HEK293T (cell line): Measurements from ENCODE around the gene SLC9B2.

Experiments
- CTCF ChIA-PET: fragments of 350-600 bp; formaldehyde crosslinking; extraction: SDS; loops from one replicate; lab custom pipeline; 2021; ENCODE audit warnings: antibody characterized with exemption, inconsistent platforms; lab: Yijun Ruan, JAX
- POLR2A ChIA-PET: fragments of 350-600 bp; formaldehyde crosslinking; extraction: SDS; loops from one replicate; lab custom pipeline; 2020; ENCODE audit warnings: antibody characterized with exemption, inconsistent platforms; lab: Yijun Ruan, JAX
- DNase-seq: peaks from one replicate; pipeline ENCODE4 v3.0.0; 2012; ENCODE audit warnings: mixed read lengths; ENCODE audit errors: extremely low spot score
- ARNT ChIP-seq: fragments of 450-650 bp; IDR thresholded peaks from 2 replicates; pipeline ENCODE4 v1.6.1; 2017; ENCODE audit warnings: mild to moderate bottlenecking
- BHLHE40 ChIP-seq: fragments of 450-650 bp; IDR thresholded peaks from 2 replicates; pipeline ENCODE4 v1.6.1; 2016; ENCODE audit warnings: mild to moderate bottlenecking, moderate library complexity, borderline replicate concordance
- CTBP1 ChIP-seq: fragments of 450-650 bp; IDR thresholded peaks from 2 replicates; pipeline ENCODE4 v1.6.1; 2016; ENCODE audit warnings: borderline replicate concordance
- ELF4 ChIP-seq: fragments of 450-650 bp; IDR thresholded peaks from 2 replicates; pipeline ENCODE4 v1.6.1; 2017; ENCODE audit warnings: antibody characterized with exemption
- FOXA1 ChIP-seq: fragments of 450-650 bp; IDR thresholded peaks from 2 replicates; pipeline ENCODE4 v1.6.1; 2016; ENCODE audit warnings: mild to moderate bottlenecking
- FOXK2 ChIP-seq: fragments of 450-650 bp; IDR thresholded peaks from 2 replicates; pipeline ENCODE4 v1.6.1; 2016; ENCODE audit warnings: mild to moderate bottlenecking
- FOXM1 ChIP-seq: fragments of 450-650 bp; IDR thresholded peaks from 2 replicates; pipeline ENCODE4 v1.6.1; 2017; ENCODE audit warnings: mild to moderate bottlenecking, borderline replicate concordance
- HDGF ChIP-seq: fragments of 450-650 bp; IDR thresholded peaks from 2 replicates; pipeline ENCODE4 v1.6.1; 2017; ENCODE audit warnings: antibody characterized with exemption, borderline replicate concordance
- L3MBTL2 ChIP-seq: fragments of 450-650 bp; conservative IDR thresholded peaks from 2 replicates; pipeline ENCODE4 v1.6.1; 2016; ENCODE audit warnings: mild to moderate bottlenecking
- LEF1 ChIP-seq: fragments of 450-650 bp; IDR thresholded peaks from 2 replicates; pipeline ENCODE4 v1.6.1; 2017; ENCODE audit warnings: mild to moderate bottlenecking, borderline replicate concordance
- NFRKB ChIP-seq: fragments of 450-650 bp; IDR thresholded peaks from 2 replicates; pipeline ENCODE4 v1.6.1; 2016; ENCODE audit warnings: mild to moderate bottlenecking, moderate library complexity
- PKNOX1 ChIP-seq: fragments of 450-650 bp; IDR thresholded peaks from 2 replicates; pipeline ENCODE4 v1.6.1; 2016
- SP1 ChIP-seq: fragments of 450-650 bp; IDR thresholded peaks from 2 replicates; pipeline ENCODE4 v1.6.1; 2017
- SUZ12 ChIP-seq: fragments of 450-650 bp; IDR thresholded peaks from 2 replicates; pipeline ENCODE4 v1.6.1; 2016; ENCODE audit warnings: mild to moderate bottlenecking
- TARDBP ChIP-seq: fragments of 450-650 bp; IDR thresholded peaks from 2 replicates; pipeline ENCODE4 v1.6.1; 2016
- ZNF384 ChIP-seq: fragments of 450-650 bp; IDR thresholded peaks from 2 replicates; pipeline ENCODE4 v1.6.1; 2016

SLC9B2 gene

DNA sequence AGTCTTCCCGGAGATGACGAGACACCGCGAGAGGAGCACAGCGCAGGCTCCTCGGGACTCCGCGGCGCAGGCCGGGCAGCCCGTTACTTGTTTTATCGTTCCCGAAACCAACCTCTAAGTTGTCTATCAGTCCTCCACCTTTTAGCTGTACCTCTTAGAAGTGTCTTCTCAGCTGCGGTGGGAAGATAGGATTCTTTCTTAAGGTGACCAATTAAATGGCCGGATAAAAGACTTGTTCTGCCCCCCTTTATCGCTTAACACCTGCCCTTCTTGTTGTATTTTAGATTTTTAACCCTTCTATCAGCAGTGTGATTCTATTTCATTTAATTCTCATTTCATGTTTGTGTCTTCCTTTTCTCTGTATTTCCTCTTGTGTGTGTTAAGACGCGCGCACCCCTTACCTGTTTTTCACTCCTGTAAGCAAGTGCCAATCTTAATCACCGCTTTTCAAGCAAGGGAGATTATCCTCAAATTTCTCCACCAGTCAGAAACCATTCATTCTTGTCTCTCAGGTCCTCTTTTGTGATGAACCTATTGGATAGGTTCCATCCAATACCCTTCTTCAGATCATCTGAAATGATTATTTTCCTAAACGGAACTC lies at the start of gene SLC9B2:
SLC9B2 (minus strand) TSS at position 15 of the 601 bp plus-strand sequence. CDS start 9,211 bp downstream, outside the sequence.
- no peak for DNase-seq
- TF ChIP-seq L3MBTL2 (no peak), FOXA1 (no peak), ARNT (no peak), FOXK2 (no peak), HDGF (no peak), SUZ12 (no peak), ELF4 (no peak), LEF1 (no peak), BHLHE40 (no peak), PKNOX1 (no peak), CTBP1 (no peak), SP1 (no peak), TARDBP (no peak)
- ChIA-PET CTCF (no interaction called here), POLR2A (interaction anchor here (1.0 to 1.6 kb wide), 3 partner anchors 11 to 250 kb away, joined by 3 to 4 read pairs (median 4); partner anchors contain the start of genes CISD2 and UBE2D3)

GRCh38 chr4:103126126-103126525 lies 49.6 kb upstream of the SLC9B2 start:
- DNase-seq = no peak
- ChIA-PET POLR2A (no interaction called here), CTCF (no interaction called here)
- TF ChIP-seq L3MBTL2 (no peak), ELF4 (no peak), NFRKB (no peak), FOXK2 (no peak), LEF1 (no peak), SP1 (no peak), PKNOX1 (no peak), FOXM1 (no peak), SUZ12 (no peak), HDGF (no peak), ARNT (no peak), ZNF384 (no peak), FOXA1 (no peak), TARDBP (no peak), CTBP1 (no peak)

DNA sequence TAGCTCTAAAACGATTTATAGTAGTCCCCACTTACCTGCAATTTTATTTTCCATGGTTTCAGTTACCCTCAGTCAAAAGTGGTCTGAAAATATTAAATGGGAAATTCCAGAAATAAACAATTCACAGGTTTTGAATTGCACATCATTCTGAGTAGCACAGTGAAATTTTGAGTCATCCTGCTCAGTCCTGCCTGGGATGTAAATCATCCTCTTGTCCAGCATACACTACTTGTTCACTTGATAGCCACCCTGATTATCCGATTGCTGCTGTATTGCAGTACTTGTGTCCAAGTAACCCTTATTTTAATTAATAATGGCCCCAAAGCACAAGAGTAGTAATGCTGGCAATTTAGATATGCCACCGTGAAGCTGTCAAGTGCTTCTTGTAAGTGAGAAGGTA lies 46.6 kb upstream of the SLC9B2 start:
- no peak for TF ChIP-seq FOXA1
- no peak for TF ChIP-seq L3MBTL2
- no peak for TF ChIP-seq SP1
- no peak for TF ChIP-seq FOXM1
- TF ChIP-seq BHLHE40 = no peak
- no peak for TF ChIP-seq PKNOX1
- no peak for TF ChIP-seq SUZ12
- TF ChIP-seq HDGF = no peak
- TF ChIP-seq FOXK2 = no peak
- no peak for TF ChIP-seq CTBP1
- TF ChIP-seq ELF4 = no peak
- TF ChIP-seq ZNF384 = no peak
- TF ChIP-seq ARNT = no peak
- TF ChIP-seq LEF1 = no peak
- TF ChIP-seq NFRKB = no peak
- TF ChIP-seq TARDBP = no peak
- DNase-seq = no peak
- CTCF ChIA-PET = no interaction called here
- POLR2A ChIA-PET = no interaction called here

- TF ChIP-seq L3MBTL2 (no peak), CTBP1 (no peak), LEF1 (no peak), FOXK2 (no peak), ELF4 (no peak), ARNT (no peak), BHLHE40 (no peak), TARDBP (no peak), HDGF (no peak), FOXA1 (no peak), SP1 (no peak), FOXM1 (no peak)
- ChIA-PET CTCF (no interaction called here), POLR2A (no interaction called here)
- DNase-seq = no peak
Observed at GRCh38 chr4:103118166-103118565, 41.6 kb upstream of the SLC9B2 start.

DNA sequence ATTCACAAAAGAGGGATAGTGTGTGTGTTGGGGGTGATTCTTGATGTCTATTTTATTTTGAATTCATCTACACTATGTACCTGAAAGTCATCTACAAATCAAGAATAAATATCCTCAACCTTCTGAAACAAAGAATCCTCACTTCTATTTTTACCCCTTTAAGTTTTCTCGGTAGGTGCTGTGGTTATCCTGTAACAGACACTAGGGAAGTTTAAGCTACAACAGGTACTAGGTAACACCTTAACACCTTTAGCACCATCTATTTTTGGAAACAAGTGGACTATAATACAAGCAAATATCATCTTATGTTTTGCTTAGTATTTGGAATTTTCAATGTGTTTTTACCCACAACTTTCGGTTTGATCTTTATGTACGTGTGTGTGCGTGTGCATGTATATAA lies 35.0 kb upstream of the SLC9B2 start:
- DNase-seq = no peak
- ChIA-PET POLR2A (no interaction called here), CTCF (no interaction called here)
- TF ChIP-seq SUZ12 (no peak), L3MBTL2 (no peak), ARNT (no peak)

GRCh38 chr4:103108542-103108941 lies 32.0 kb upstream of the SLC9B2 start:
- no peak for TF ChIP-seq FOXK2
- no peak for TF ChIP-seq ZNF384
- no peak for TF ChIP-seq SP1
- TF ChIP-seq CTBP1 = no peak
- TF ChIP-seq HDGF = no peak
- TF ChIP-seq FOXM1 = no peak
- TF ChIP-seq L3MBTL2 = no peak
- TF ChIP-seq ELF4 = no peak
- TF ChIP-seq NFRKB = no peak
- no peak for TF ChIP-seq TARDBP
- TF ChIP-seq PKNOX1 = no peak
- TF ChIP-seq FOXA1 = no peak
- TF ChIP-seq LEF1 = no peak
- TF ChIP-seq ARNT = no peak
- TF ChIP-seq SUZ12 = no peak
- TF ChIP-seq BHLHE40 = no peak
- DNase-seq = no peak
- CTCF ChIA-PET = interaction anchor here (1.0 kb wide), 1 partner anchor 9 kb away, joined by 4 read pairs; the partner anchor contains the start of gene BDH2
- POLR2A ChIA-PET = no interaction called here
